Erythroblast (primary cell): Measurements from ENCODE around the gene PPFIA4.

ENCODE experiments used
- DNase-seq, 2 experiments: peaks; one replicate each; lab custom pipeline; 2025; lab: John Stamatoyannopoulos, UW
- GATA1 ChIP-seq: IDR thresholded peaks from 2 replicates; pipeline ENCODE4 v1.6.1; 2011; ENCODE audit warnings: low read depth, mild to moderate bottlenecking, control low read depth, low read length, moderate library complexity
- POLR2A ChIP-seq: IDR thresholded peaks from 2 replicates; pipeline ENCODE4 v1.6.1; 2011; ENCODE audit warnings: mild to moderate bottlenecking, low read length

The PPFIA4 gene

DNA sequence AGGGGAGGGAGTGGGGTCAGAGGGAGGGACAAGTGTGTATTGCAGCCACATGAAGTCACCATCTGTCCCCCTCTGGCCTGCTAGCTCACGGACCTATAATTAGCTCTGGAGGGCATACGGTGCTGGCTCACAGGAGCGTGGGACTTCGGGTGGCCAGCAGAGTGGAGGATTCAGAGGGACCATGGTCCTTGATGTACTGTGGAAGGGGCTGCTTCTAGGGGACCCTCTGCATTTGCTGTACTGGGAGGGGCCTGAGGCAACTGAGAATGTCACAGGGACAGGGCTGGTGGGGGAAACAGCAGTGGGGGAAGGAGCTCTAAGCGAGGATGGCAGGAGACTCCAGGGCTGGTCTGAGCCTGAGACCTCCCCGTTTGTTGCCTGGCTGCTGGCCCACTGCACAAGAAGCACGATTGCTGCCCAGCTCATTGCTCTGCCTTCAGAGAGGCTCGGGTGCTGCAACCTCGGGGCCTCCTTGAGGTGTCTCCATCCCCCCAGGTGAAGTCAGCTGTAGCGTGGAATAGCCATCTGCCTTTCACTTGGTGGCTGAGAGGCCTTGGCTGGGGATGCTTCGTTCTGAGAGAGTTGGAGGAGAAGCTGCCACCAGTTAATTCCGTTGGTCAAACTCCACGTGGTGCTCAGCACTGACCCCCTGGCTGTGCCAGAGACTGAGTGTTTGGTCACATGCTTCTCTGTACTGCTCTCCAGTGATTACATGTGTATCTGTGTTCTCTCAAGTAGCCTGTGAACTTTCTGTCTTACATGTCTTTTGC lies 2.7 kb downstream of the PPFIA4 start:
- TF ChIP-seq GATA1 (no peak), POLR2A (no peak)

DNA sequence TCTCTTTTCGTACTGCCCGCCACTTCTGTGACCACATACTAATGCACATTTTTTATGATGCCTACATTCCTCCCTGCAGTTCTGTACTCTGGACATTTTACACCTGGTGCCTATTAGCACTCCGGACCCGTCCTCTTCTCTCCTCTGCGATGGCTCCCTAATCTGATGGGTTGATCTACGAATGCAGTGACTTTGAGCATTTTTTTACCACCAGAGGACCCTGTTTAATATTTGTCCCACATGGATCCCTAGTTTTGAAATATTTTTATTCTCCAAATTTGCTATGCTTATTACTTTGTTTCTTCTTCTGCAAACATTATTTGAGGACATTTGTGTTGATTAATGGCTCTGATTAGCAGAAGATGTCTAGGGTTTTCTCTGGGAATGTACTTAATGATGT lies 5.2 kb downstream of the PPFIA4 start:
- no peak for TF ChIP-seq POLR2A
- TF ChIP-seq GATA1, result no peak
- peak; percentile 33 to 39 for DNase-seq

More for the DNA sequence above, 2.7 kb downstream of the PPFIA4 start:
- no peak for DNase-seq

DNA sequence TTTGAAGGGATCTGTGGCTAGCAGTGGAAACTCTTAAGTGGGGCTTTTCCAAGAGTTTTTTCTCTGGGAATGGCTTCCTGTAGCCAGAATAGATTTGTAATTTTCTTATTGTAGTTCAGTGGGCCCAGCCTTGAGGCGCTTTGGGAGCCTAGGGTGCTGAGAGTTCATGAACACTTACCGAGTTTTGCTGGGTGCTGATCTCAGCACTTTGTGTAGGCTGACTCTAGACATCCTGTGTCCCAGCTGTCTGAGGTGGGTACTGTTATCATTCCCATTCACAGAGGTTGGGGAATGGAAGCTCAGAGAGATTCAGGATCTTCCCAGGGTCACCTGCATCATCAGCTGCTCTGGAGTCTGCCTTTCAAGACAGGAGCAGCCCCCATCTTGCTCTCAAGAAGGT lies 7.0 kb downstream of the PPFIA4 start:
- TF ChIP-seq GATA1 (no peak), POLR2A (no peak)
- DNase-seq, result no peak

DNA sequence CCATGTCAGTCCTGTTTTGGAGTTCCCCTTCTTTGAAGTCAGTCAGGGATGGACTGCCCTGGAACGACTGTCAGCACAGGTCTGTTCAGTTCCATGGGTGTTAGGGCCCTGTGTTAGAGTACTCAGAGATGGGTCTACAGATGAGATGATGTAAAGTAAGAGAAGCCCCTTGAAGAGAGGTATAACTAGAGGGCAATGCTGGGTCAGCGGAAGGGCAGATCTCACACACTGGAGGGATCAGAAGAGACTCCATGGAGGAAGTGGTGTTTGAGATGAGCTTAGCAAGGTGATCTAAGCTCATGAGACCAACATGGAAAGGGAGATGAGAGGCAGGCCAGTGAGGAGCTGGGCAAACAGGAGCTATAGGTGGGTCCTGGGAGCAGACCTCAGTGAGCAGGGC lies 7.6 kb downstream of the PPFIA4 start:
- TF ChIP-seq GATA1 (no peak), POLR2A (no peak)
- no peak for DNase-seq

DNA sequence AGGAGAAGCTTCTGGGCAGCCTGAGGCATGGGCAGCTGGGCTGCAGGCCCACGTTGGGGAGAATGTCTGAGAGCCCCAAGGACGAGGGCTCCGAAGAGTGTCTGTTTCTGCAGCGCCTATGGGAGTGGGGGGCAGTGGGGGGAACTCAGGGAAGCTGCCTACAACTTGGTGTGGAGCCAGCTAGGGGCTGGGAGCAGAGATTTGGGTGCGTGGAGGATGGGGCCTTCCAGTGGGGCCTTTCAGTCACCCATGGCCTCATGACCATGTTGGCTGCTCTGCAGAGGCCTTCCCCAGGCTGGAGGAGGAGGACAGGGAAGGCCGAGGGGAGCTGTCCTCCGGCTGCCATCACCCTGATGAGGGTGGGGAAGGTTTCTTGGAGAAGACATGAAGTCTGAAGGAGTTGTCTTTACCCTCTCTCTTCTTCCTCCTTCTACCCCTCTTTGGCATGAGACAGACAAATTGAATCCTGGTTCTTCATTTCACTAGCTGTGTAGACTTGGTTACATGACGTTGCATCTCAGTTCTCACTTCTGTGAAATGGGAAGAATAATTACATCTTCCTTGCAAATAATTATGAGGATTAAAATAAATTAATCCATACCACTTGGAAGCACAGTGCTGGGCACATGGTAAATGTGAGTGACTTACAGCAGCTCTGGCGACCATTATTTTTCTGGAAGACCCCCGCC lies 8.3 kb downstream of the PPFIA4 start:
- TF ChIP-seq POLR2A (no peak), GATA1 (no peak)
- no peak for DNase-seq

DNA sequence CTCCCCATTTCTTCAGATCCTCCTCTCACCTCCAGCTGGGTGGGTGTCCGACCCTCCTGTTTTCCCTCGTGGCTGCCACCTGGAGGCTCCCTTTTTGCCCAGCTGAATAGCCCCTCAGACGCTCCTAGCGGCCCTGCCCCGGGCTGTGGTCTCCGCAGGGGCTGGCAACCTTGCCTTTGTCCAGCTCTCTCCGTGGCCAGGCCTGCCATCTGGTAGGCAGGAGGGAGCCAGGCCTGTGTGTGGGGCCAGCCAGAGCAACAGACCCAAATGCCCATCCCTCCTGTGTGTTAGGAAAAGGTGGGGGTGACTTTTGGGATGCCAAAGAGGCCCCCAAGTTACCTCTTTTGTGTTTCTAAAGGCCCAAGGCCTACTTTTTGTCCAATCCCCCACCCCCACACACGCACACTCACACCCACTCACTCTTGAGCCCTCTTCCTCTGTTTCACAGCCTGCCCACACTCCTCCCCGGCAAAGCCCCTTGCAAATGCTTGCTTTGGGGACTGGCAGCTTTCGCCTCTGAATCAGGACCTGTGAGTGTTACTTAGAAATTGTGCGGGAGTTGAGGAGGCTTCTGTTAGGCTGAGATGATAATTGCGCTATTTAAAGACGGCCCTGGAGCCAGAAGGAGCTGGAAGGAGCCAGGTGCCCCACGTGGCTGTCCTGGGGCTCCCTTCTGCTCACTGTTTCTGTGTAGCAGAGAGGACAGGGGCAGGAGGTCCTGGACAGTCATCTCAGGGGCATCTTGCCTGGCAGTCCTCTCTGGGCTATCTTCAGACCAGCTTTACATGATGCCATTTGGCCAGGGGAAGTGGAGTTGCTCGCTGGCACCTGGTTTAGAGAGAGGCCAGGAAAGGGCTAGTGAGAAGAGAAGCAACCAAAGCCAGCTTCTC lies 9.1 kb downstream of the PPFIA4 start:
- DNase-seq, result no peak
- TF ChIP-seq GATA1 (no peak), POLR2A (no peak)

DNA sequence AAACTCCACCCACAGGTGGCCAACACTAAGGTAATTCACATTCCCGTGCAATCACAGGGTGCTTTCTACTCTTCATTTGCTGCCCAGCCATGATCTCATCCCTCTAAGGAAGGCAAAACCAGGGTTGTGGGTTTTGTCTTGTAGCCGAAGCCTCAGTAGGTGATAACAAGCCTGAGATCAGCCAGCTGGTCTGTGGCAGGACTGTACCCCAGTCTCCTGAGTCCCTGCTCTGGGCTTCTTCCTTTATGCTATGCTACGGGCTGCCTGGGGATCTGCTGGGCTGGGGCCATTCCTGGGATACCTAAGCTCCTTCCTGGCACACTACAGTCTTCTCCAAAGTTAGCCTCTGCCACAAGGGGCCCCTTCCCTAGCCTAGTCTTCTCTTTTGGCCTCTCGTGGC lies 9.8 kb downstream of the PPFIA4 start:
- DNase-seq, result no peak
- TF ChIP-seq GATA1 (no peak), POLR2A (no peak)

DNA sequence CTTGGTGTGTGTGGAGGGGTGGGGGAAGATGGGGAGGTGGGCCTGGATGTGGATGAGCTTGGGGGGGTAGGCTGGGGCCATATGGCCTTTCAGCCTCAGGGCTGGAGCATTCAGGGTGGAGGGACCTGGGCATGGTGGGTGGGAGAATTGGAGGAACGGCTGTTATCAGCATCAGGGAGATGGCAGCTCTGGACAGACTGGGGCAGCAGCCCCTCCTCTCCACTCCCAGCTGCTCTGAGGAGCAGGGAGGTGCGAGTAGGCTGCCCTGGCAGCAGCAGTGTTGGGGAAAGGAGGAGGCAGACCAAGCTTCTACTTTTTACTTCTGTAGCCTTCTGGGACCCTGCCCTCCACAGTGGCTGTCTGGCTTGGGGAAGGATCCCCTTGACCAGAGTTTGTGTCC lies 10.2 kb downstream of the PPFIA4 start:
- peak; percentile 16 to 33 for DNase-seq
- TF ChIP-seq POLR2A (no peak), GATA1 (no peak)

DNA sequence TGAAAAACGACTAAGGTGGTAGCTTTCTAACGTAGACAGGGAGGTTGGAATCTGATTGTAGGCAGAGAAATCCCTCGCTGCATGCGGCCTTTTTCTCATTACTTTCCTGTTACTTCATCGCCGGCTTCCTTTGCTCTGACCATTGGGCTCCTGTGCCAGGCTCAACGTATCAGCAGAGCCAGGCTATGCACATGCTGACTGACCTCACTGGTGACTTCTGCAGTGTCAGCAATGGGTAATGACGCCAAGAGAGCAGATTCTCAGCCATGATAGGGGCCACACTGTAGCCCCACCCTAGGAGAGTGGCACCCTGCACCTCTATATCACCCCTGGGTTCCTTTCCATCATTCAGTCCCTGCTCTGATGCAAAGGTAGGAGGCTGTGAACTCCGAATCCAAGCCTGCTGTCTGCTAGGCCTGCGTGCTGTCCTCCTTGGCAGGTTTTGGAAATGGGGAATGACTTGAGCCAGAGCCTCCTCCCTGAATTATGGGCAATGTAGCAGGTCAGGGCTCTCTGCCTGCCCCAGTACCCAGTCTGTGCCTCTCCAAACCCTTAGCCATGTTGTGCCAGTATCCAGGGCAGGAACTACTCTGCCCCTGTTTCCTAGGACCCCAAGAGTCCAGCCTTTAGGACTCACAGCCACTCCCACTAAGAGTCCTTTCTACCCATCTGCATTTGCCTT lies 11.4 kb downstream of the PPFIA4 start:
- peak; percentile 89 to 90 for DNase-seq
- TF ChIP-seq POLR2A, result no peak
- no peak for TF ChIP-seq GATA1

GRCh38 chr1:203038217-203038741 lies 12.0 kb downstream of the PPFIA4 start:
- TF ChIP-seq POLR2A (no peak), GATA1 (no peak)
- DNase-seq, result peak in 1 of 2 experiments; percentile 42

DNA sequence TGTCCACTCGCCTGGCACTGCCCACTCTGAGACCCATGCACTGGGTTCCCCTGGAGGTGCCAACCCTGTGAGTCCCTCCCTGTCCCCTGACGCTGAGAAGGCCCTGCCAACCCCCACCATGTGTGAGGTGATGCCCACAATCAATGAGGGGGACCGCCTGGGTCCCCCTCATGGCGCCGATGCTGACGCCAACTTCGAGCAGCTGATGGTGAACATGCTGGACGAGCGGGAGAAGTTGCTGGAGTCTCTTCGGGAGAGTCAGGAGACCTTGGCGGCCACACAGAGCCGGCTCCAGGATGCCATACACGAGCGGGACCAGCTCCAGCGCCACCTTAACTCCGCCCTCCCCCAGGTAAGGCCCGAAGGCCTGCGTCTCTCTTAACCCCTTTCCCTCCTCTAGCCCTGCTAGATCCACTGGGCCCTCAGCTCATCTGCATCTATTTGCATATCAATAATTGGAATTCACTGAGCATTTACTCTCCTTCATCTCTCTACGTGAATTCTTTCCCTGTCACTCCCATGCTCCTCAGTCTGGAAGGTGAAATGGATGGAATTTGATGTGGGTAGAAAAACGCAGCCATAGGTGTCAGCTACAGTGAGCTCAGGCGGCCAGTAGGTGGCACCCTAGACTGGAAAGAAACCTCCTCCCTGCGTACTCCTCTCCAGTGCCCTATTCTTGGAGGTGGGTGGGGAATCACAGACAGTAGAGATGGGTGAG lies 12.8 kb downstream of the PPFIA4 start:
- DNase-seq, result peak; percentile 74 to 87
- no peak for TF ChIP-seq GATA1
- no peak for TF ChIP-seq POLR2A
